ENCODE measurements around the gene FAM167B.
"Not testable (repeated sequence)": the region's sequence is repeated elsewhere in the genome, so short reads cannot be mapped to it uniquely, and the experiment has no call there.

The FAM167B gene

GRCh38 chr1:32263744-32264143, 16.7 kb downstream of the FAM167B start:
- DNase-seq: no peak

GRCh38 chr1:32265846-32266245, 18.8 kb downstream of the FAM167B start:
- no peak for DNase-seq

DNA sequence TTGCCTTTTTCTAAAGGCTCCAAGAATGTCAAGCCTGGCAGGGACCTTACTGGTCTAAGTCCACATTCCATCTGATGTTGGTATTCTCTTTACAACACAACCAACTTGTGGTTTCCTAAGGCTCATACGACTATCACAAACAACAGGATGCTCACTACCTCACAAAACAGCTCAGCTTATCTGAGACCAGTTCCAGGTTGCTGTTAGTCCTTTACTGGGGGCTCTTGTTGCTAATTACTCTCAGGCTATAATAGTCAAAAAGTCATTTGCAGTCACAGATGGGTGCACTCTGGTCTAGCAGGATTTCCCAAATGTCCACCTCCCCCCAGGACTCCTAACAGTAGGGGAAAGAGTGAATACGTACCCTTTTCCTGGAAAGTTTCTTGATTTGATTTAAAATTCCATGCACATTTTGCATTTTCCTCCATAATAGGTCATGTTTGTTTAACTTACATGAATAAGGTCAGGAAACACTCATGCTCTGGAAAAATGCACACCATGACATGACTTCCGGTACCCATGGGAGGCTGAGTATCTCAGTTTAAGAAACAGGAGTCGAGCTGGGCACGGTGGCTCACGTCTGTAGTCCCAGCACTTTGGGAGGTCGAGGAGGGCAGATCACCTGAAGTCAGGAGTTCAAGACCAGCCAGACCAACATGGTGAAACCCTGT, 20.0 kb downstream of the FAM167B start:
- no peak for DNase-seq

DNA sequence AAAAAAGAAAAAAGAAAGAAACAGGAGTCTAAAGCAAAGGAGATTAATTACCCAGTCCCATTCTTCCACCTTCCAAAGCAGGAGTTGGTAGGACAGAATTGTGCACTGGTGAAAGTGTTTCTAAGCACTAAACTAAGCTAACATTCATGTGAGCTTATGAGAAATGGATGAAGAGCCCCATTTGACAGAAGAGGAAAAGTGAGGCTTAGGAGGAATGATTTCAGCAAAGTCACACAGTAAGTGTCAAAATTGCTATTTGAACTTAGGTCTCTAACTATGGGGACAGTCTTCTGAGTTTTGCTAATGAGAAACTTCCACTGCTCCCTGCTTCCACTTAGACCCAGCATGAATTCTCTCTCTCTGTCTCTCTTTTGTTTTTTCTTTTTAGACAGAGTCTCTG, 22.7 kb downstream of the FAM167B start:
- no peak for DNase-seq

- DNase-seq: no peak
These were observed 25.8 kb downstream of the FAM167B start for GRCh38 chr1:32272557-32273390.

- DNase-seq: no peak
These were observed 26.6 kb downstream of the FAM167B start for GRCh38 chr1:32273391-32274208.

GRCh38 chr1:32274646-32275340, 27.8 kb downstream of the FAM167B start:
- DNase-seq: no peak

- DNase-seq: no peak
These were observed 28.4 kb downstream of the FAM167B start for GRCh38 chr1:32275424-32275823.

GRCh38 chr1:32276032-32276782, 29.2 kb downstream of the FAM167B start:
- no peak for DNase-seq

DNA sequence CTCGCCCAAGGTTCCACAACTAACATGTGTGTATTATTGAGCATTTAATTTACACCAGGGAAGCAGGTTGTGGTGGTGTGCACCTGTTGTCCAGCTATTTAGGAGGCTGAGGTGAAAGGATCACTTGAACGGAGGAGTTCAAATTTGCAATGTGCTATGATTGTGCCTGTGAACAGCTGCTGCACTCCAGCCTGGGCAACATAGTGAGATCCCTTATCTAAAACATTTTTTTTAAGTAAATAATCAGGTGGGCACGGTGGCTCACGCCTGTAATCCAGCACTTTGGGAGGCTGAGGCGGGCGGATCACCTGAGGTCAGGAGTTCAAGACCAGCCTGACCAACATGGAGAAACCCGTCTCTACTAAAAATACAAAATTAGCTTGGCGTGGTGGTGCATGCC, 37.8 kb downstream of the FAM167B start:
- DNase-seq: not testable (repeated sequence)

- DNase-seq: no peak
These were observed 38.6 kb downstream of the FAM167B start for GRCh38 chr1:32285658-32286057.

GRCh38 chr1:32286763-32287162, 39.7 kb downstream of the FAM167B start:
- no peak for DNase-seq

DNA sequence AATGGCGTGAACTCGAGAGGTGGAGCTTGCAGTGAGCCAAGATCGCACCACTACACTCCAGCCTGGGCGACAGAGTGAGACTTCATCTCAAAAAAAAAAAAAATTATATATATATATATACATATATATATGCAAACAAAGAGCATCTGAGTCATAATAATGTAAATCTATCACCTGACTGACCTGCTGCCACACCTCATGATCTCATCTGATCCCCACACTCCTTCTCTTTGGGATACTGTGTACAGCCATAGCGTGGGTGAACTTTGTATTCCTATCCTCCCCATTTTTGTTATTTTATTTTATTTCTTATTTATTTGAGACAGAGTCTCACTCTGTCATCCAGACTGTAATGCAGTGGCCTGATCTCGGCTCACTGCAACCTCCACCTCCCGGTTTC, 42.2 kb downstream of the FAM167B start:
- no peak for DNase-seq

- no peak for DNase-seq
These were observed 44.2 kb downstream of the FAM167B start for GRCh38 chr1:32291145-32291707.

- DNase-seq: peak; percentile 95
These were observed 44.9 kb downstream of the FAM167B start, which contains the start of gene HDAC1 for GRCh38 chr1:32291708-32292538. Gene HDAC1 (plus strand): TSS chr1:32292083. CDS start chr1:32292170, 87 bp downstream.

DNA sequence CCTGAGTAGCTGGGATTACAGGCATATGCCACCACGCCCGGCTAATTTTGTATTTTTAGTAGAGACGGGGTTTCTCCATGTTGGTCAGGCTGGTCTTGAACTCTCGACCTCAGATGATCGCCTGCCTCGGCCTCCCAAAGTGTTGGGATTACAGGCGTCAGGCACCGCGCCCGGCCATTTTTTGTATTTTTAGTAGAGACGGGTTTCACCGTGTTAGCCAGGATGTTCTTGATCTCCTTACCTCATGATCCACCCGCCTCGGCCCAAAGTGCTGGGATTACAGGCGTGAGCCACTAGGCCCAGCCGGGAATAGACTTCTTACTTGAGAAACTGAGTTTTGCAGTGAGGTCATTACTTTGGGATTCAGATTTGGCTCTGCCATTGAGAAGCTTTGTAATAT, 51.2 kb downstream of the FAM167B start:
- not testable (repeated sequence) for DNase-seq

Measured in NCI-H2171 (cell line).